Tibial nerve (tissue), 4 donors: ENCODE data around the gene ZNF366. TPM values are rescaled to one million over a fixed set of nuclear protein-coding genes. Genes with fewer than 3 reads are reported as not detected.
"Not testable (repeated sequence)": the region's sequence is repeated elsewhere in the genome, so short reads cannot be mapped to it uniquely, and the experiment has no call there.

Experiments used
- DNase-seq, 2 donors: peaks; one replicate each; pipeline ENCODE4 v3.0.0-alpha.2; 2019; ENCODE audit warnings: low spot score in 2 of 2
- H3K27ac ChIP-seq, 4 donors: fragments of 200-600 bp; sonication (generic) in 3 of 4; one replicate each; pipeline ENCODE4 v1.5.1; 2017 to 2019; ENCODE audit warnings: mild to moderate bottlenecking in 1 of 4
- H3K27me3 ChIP-seq, 2 donors: fragments of 200-600 bp; sonication (generic) in 1 of 2; one replicate each; pipeline versions ENCODE4 v1.5.1 to v1.6.0; 2017 to 2019
- H3K36me3 ChIP-seq, 3 donors: fragments of 200-600 bp; sonication (generic); one replicate each; pipeline ENCODE4 v1.5.1; 2018 to 2019
- H3K4me1 ChIP-seq, 4 donors: fragments of 200-600 bp; sonication (generic) in 3 of 4; one replicate each; pipeline ENCODE4 v1.5.1; 2017 to 2019
- H3K4me3 ChIP-seq, 4 donors: fragments of 200-600 bp; sonication (generic) in 3 of 4; one replicate each; pipeline ENCODE4 v1.5.1; 2017 to 2019; ENCODE audit warnings: mild to moderate bottlenecking in 1 of 4, moderate library complexity in 1 of 4
- H3K9me3 ChIP-seq, 4 donors: fragments of 200-600 bp; sonication (generic) in 3 of 4; one replicate each; pipeline ENCODE4 v1.5.1; 2017 to 2019
- CTCF ChIP-seq, 5 experiments: fragments of 200-600 bp in 3 of 5; fragments of 450-650 bp in 2 of 5; sonication (generic) in 3 of 5; IDR thresholded peaks; one replicate each; pipeline ENCODE4 v1.5.1; 2016 to 2019; ENCODE audit warnings: antibody characterized with exemption in 5 of 5, mild to moderate bottlenecking in 3 of 5, moderate library complexity in 2 of 5
- EP300 ChIP-seq, 2 donors: sonication (generic); formaldehyde crosslinking; IDR thresholded peaks; one replicate each; pipeline ENCODE4 v1.6.1; 2017; ENCODE audit warnings: antibody characterized with exemption in 2 of 2, mild to moderate bottlenecking in 1 of 2
- POLR2A ChIP-seq, 2 donors: fragments of 450-650 bp; IDR thresholded peaks; one replicate each; pipeline ENCODE4 v1.6.1; 2017; ENCODE audit warnings: antibody characterized with exemption in 2 of 2, mild to moderate bottlenecking in 2 of 2, moderate library complexity in 2 of 2
- WGBS, 2 donors: methylation state at CpG; one replicate each; pipeline ENCODE4 v1.1.5; 2018; 5-methylcytosine and 5-hydroxymethylcytosine counted together
- total RNA-seq, 4 donors: library from RNA; depleted of rRNA; stranded (reverse); fragments of >200 nt; gene quantifications; one replicate each; pipeline ENCODE4 v1.1.0, GENCODE V29; 2016

ZNF366 gene
- total RNA-seq, 4 donors from 2014 or later, result 3.3 to 10.6 (median 5.2) TPM

GRCh38 chr5:72407078-72407477 is 100.1 kb downstream of the ZNF366 start:
- H3K4me1 ChIP-seq, result peaks cover 0 to 12% (median 0%) of the 10 kb centered on the region in 4 donors
- no peak overlapping the region for H3K4me3 ChIP-seq
- no peaks in the 10 kb centered on the region for H3K36me3 ChIP-seq
- 77% methylated on average over 3 of the region's 3 CpGs for WGBS, 2 donors
- no peak overlapping the region for H3K27ac ChIP-seq
- DNase-seq, result no peak
- no peak for TF ChIP-seq POLR2A (IDR thresholded peaks at IDR 0.05)
- TF ChIP-seq EP300 (IDR thresholded peaks at IDR 0.05), result no peak
- no peak for TF ChIP-seq CTCF (IDR thresholded peaks at IDR 0.05)
- H3K27me3 ChIP-seq, result no peaks in the 10 kb centered on the region
- H3K9me3 ChIP-seq, result no peaks in the 10 kb centered on the region

GRCh38 chr5:72404771-72405170 is 102.4 kb downstream of the ZNF366 start:
- WGBS, 2 donors, result 95 to 97% methylated on average over 3 of the region's 3 CpGs
- H3K9me3 ChIP-seq, result peaks cover 0 to 15% (median 0%) of the 10 kb centered on the region in 4 donors
- H3K27ac ChIP-seq, H3K27me3 ChIP-seq, H3K4me3 ChIP-seq, H3K36me3 ChIP-seq, DNase-seq: not testable (repeated sequence)
- peaks cover 0 to 16% (median 0%) of the 10 kb centered on the region in 4 donors for H3K4me1 ChIP-seq

GRCh38 chr5:72402959-72403628 is 104.1 kb downstream of the ZNF366 start:
- peaks cover 0 to 15% (median 0%) of the 10 kb centered on the region in 4 donors for H3K9me3 ChIP-seq
- WGBS, 2 donors, result 62 to 63% methylated on average over 4 of the region's 4 CpGs
- TF ChIP-seq EP300 (IDR thresholded peaks at IDR 0.05), result no peak
- peak in 1 of 5 experiments; percentile 10 for TF ChIP-seq CTCF (IDR thresholded peaks at IDR 0.05)
- peak in 1 of 2 donors; percentile 42 for DNase-seq
- H3K27ac ChIP-seq, result peak overlapping the region; percentile 11 to 73 (median 49)
- H3K4me3 ChIP-seq, result no peak overlapping the region
- H3K36me3 ChIP-seq, result no peaks in the 10 kb centered on the region
- H3K4me1 ChIP-seq, result peaks cover 0 to 16% (median 3%) of the 10 kb centered on the region in 4 donors
- no peaks in the 10 kb centered on the region for H3K27me3 ChIP-seq

- no peak for TF ChIP-seq POLR2A (IDR thresholded peaks at IDR 0.05)
- TF ChIP-seq CTCF (IDR thresholded peaks at IDR 0.05), result no peak
- TF ChIP-seq EP300 (IDR thresholded peaks at IDR 0.05), result no peak
- Histone ChIP-seq H3K9me3 (peaks cover 0 to 15% (median 0%) of the 10 kb centered on the region in 4 donors), H3K27me3 (no peaks in the 10 kb centered on the region), H3K36me3 (no peaks in the 10 kb centered on the region), H3K4me1 (peaks cover 0 to 16% (median 3%) of the 10 kb centered on the region in 4 donors), H3K27ac (peak overlapping the region; percentile 11 to 73 (median 49)), H3K4me3 (no peak overlapping the region)
- WGBS, 2 donors, result 46 to 52% methylated on average over 2 of the region's 2 CpGs
- DNase-seq, result no peak
Observed at GRCh38 chr5:72402381-72402890, 104.8 kb downstream of the ZNF366 start.

GRCh38 chr5:72400950-72401349 is 106.3 kb downstream of the ZNF366 start:
- DNase-seq, result no peak
- Histone ChIP-seq H3K4me1 (peaks cover 0 to 16% (median 3%) of the 10 kb centered on the region in 4 donors), H3K36me3 (no peaks in the 10 kb centered on the region), H3K9me3 (peaks cover 0 to 15% (median 0%) of the 10 kb centered on the region in 4 donors), H3K27me3 (no peaks in the 10 kb centered on the region), H3K27ac (no peak overlapping the region), H3K4me3 (no peak overlapping the region)
- WGBS, 2 donors, result 55 to 100% methylated on average over 1 of the region's 1 CpG
- TF ChIP-seq POLR2A (IDR thresholded peaks at IDR 0.05) (no peak), EP300 (IDR thresholded peaks at IDR 0.05) (no peak), CTCF (IDR thresholded peaks at IDR 0.05) (no peak)
